Muscle layer of duodenum (tissue), 2 donors: ENCODE data around the gene TRAPPC5.

Source experiments
- H3K27ac ChIP-seq: one replicate; pipeline ENCODE4 v1.7.0; 2013; ENCODE audit warnings: mild to moderate bottlenecking, low read length
- H3K27me3 ChIP-seq: one replicate; pipeline ENCODE4 v1.7.0; 2013; ENCODE audit warnings: low read depth, mild to moderate bottlenecking, control low read depth, low read length
- H3K36me3 ChIP-seq, 2 donors: one replicate each; pipeline ENCODE4 v1.7.0; 2013; ENCODE audit warnings: low read length in 2 of 2, control low read depth in 1 of 2, mild to moderate bottlenecking in 1 of 2; ENCODE audit not compliant: insufficient read depth in 2 of 2, control insufficient read depth in 1 of 2
- H3K4me1 ChIP-seq, 2 donors: one replicate each; pipeline ENCODE4 v1.7.0; 2013; ENCODE audit warnings: low read length in 2 of 2, mild to moderate bottlenecking in 2 of 2, control low read depth in 1 of 2, moderate library complexity in 1 of 2; ENCODE audit not compliant: insufficient read depth in 2 of 2, control insufficient read depth in 1 of 2
- H3K4me3 ChIP-seq, 2 donors: one replicate each; pipeline ENCODE4 v1.7.0; 2013; ENCODE audit warnings: low read length in 2 of 2, low read depth in 1 of 2, mild to moderate bottlenecking in 1 of 2
- H3K9me3 ChIP-seq, 2 donors: one replicate each; pipeline ENCODE4 v1.7.0; 2013; ENCODE audit warnings: low read length in 2 of 2, control low read depth in 1 of 2, mild to moderate bottlenecking in 1 of 2; ENCODE audit not compliant: control insufficient read depth in 1 of 2
- donor health status: healthy.

Gene TRAPPC5

DNA sequence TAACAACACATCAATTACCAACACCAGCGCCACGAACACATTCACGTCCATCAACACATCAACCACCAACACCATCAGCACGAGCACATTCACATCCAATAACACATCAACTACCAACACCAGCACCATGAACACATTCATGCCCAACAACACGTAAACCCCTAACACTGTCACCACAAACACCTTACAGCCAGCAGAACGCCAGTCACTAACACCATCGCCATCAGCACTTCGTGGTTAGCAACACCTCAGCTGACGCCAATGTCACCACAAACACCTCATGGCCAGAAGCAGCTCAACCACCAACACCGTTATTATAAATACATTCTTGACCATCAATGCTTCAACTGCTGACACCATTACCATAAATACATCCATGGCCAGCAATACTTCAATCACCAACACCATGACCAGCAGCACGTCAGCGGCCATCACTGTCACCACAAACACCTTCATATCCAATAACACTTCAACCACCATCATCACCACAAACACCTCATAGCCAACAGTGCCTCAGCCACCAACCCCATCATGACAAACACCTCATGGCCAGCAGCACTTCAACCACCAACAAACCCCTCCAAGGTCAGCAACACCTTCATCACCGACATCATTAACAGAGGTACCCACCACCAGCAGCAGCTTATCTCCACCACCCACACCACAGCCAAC, 11.9 kb downstream of the TRAPPC5 start:
- no peaks in the 10 kb centered on the region for H3K4me1 ChIP-seq
- no peak overlapping the region for H3K27ac ChIP-seq
- H3K27me3 ChIP-seq, result no peaks in the 10 kb centered on the region
- H3K9me3 ChIP-seq, result no peaks in the 10 kb centered on the region
- no peaks in the 10 kb centered on the region for H3K36me3 ChIP-seq
- H3K4me3 ChIP-seq, result no peak overlapping the region

DNA sequence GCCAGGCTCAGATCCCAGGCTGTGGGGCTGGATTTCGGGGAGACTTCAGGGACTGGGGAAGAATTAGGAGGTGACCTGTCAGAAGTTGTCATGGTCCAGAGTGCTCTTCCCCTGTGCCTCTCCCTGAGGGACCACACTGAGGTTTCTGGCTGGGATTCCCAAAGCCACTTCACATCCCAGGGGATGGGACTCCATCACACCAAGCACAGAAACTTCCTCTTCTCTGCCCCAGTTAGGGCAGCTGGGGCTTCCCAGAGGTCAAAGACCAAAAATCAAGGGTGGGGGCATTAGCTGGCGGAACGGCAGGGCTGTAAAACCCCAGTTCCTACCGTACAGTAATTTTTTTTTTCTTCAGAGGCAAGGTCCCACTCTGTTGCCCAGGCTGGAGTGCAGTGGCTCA, 13.9 kb downstream of the TRAPPC5 start:
- Histone ChIP-seq H3K4me3 (no peak overlapping the region), H3K27me3 (peaks cover 6% of the 10 kb centered on the region), H3K4me1 (no peaks in the 10 kb centered on the region), H3K9me3 (no peaks in the 10 kb centered on the region), H3K27ac (no peak overlapping the region), H3K36me3 (no peaks in the 10 kb centered on the region)

- Histone ChIP-seq H3K4me1 (no peaks in the 10 kb centered on the region), H3K4me3 (no peak overlapping the region), H3K27ac (no peak overlapping the region), H3K9me3 (no peaks in the 10 kb centered on the region), H3K27me3 (peaks cover 6% of the 10 kb centered on the region), H3K36me3 (no peaks in the 10 kb centered on the region)
Observed at GRCh38 chr19:7697721-7698287, 17.2 kb downstream of the TRAPPC5 start.

GRCh38 chr19:7698583-7698982, 17.9 kb downstream of the TRAPPC5 start:
- Histone ChIP-seq H3K4me1 (no peaks in the 10 kb centered on the region), H3K36me3 (no peaks in the 10 kb centered on the region), H3K9me3 (no peaks in the 10 kb centered on the region), H3K4me3 (no peak overlapping the region), H3K27ac (no peak overlapping the region), H3K27me3 (peaks cover 6% of the 10 kb centered on the region)

- no peaks in the 10 kb centered on the region for H3K4me1 ChIP-seq
- H3K27ac ChIP-seq, result no peak overlapping the region
- H3K4me3 ChIP-seq, result no peak overlapping the region
- H3K27me3 ChIP-seq, result peaks cover 6% of the 10 kb centered on the region
- no peaks in the 10 kb centered on the region for H3K9me3 ChIP-seq
- H3K36me3 ChIP-seq, result no peaks in the 10 kb centered on the region
Observed at GRCh38 chr19:7699003-7699402, 18.4 kb downstream of the TRAPPC5 start.

GRCh38 chr19:7699417-7700401, 19.1 kb downstream of the TRAPPC5 start:
- no peak overlapping the region for H3K27ac ChIP-seq
- H3K4me3 ChIP-seq, result no peak overlapping the region
- no peaks in the 10 kb centered on the region for H3K36me3 ChIP-seq
- H3K27me3 ChIP-seq, result peaks cover 6% of the 10 kb centered on the region
- no peaks in the 10 kb centered on the region for H3K9me3 ChIP-seq
- H3K4me1 ChIP-seq, result no peaks in the 10 kb centered on the region

- Histone ChIP-seq H3K4me3 (no peak overlapping the region), H3K36me3 (no peaks in the 10 kb centered on the region), H3K27ac (no peak overlapping the region), H3K4me1 (no peaks in the 10 kb centered on the region), H3K27me3 (peaks cover 6% of the 10 kb centered on the region), H3K9me3 (no peaks in the 10 kb centered on the region)
Observed at GRCh38 chr19:7701049-7701653, 20.5 kb downstream of the TRAPPC5 start.

DNA sequence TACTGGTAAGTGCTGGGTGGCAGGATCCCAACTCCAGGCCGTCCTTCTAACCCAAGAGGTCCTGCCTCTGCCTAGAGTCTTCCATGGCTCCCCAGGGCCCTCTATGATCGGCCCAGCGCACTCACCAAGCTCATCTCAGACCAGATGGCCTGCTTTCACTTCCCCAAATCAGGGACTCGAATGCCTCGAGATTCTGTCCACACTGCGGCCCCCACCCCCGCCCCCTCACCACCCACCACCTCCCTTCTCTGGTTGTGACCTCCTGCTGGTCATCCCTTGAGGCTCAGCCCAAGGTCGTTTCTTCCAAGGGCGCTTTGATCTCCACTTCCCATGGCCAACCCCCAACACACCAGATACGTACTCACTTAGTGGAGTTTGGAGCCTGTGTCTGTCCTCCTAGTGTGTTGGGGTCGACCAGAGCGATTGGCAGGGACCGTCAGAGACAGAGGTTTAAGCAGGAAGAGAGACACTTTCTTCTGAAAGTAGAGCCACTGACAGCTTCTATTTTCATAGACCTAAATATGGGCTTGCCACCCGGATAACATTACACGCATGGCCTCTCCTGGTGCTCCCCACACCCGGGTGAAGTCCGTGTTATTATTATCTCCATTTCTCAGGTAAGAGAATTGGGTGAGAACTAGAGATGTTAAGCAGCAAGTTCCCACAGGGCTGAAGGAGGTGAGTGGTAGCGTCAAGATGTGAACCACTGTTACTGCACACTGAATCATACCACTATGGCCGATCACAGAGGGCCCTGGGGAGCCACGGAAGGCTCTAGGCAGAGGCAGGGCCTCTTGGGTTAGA, 21.2 kb downstream of the TRAPPC5 start, which contains the start of gene FCER2:
Gene FCER2, minus strand, starts transcription at position 478 of the 804 bp plus-strand sequence. CDS start 2,371 bp downstream, outside the sequence.
- Histone ChIP-seq H3K36me3 (no peaks in the 10 kb centered on the region), H3K4me3 (no peak within 1 kb of the TSS), H3K27me3 (peaks cover 6% of the 10 kb centered on the region), H3K9me3 (no peaks in the 10 kb centered on the region), H3K4me1 (no peaks in the 10 kb centered on the region), H3K27ac (no peak within 1 kb of the TSS)

DNA sequence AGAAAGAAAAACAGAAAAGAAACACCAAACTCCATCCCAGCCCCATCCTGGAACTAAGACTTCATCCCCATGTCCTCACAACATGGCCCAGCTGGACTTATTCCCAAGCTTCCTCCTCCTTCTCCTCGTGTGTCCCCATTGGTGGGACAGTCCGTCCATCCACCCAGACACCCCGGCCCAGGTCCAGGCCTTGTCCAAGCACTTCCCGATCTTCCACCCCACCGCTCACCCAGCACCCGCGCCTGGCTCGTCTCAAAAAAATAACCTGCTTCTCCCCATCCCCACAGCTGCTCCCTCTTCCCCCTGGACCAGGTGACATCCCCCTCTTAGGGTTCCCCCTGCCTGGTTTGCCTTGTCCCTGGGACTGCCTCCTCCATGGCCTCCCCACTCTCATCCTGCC, 22.7 kb downstream of the TRAPPC5 start:
- H3K27me3 ChIP-seq, result peaks cover 1% of the 10 kb centered on the region
- H3K4me1 ChIP-seq, result no peaks in the 10 kb centered on the region
- H3K36me3 ChIP-seq, result no peaks in the 10 kb centered on the region
- H3K9me3 ChIP-seq, result no peaks in the 10 kb centered on the region
- H3K4me3 ChIP-seq, result no peak overlapping the region
- no peak overlapping the region for H3K27ac ChIP-seq

DNA sequence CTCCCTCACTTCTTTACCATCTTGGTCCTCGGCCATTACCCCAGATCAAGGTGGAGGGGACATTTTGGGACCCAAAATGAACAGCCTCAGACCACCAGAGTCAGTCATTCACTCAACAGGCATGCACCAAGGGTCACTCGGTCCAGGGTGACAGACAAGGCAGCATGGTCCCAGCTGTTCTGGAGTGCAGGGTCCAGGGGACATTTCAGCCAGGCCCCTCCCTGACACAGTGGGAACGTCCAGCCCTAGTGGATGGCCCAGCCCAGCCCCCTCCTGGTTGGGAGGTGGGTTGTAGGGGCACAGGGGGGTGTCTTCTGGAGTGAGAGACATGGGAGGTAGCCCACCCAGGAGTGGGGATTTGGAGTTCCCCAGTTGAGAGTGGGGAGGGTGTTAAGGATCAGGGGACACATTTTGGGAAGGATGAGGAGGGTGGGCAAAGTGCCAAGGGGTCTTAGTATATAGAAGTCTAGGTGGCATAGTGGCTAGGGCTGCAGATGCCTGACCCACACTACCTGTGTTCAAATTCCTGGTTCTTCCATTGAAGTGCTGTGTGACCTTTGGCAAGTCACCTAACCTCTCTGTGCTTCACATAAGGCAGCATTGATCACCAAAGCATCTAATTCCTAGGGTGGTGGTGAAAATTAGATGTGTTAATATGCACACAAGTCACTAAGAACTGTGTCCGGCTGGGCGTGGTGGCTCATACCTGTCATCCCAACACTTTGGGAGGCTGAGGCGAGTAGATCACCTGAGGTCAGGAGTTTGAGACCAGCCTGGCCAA, 23.8 kb downstream of the TRAPPC5 start:
- no peaks in the 10 kb centered on the region for H3K27me3 ChIP-seq

More for the DNA sequence above, 23.8 kb downstream of the TRAPPC5 start:
- no peaks in the 10 kb centered on the region for H3K4me1 ChIP-seq
- no peak overlapping the region for H3K27ac ChIP-seq
- no peak overlapping the region for H3K4me3 ChIP-seq
- no peaks in the 10 kb centered on the region for H3K9me3 ChIP-seq
- no peaks in the 10 kb centered on the region for H3K36me3 ChIP-seq
